GOT3 (cell line): Measurements from ENCODE around the gene UBAC2.
"Not testable (repeated sequence)": the region's sequence is repeated elsewhere in the genome, so short reads cannot be mapped to it uniquely, and the experiment has no call there.

Experiments
- DNase-seq: peaks from one replicate; lab custom pipeline; 2025; ENCODE audit warnings: mixed read lengths; lab: John Stamatoyannopoulos, UW

Gene UBAC2

DNA sequence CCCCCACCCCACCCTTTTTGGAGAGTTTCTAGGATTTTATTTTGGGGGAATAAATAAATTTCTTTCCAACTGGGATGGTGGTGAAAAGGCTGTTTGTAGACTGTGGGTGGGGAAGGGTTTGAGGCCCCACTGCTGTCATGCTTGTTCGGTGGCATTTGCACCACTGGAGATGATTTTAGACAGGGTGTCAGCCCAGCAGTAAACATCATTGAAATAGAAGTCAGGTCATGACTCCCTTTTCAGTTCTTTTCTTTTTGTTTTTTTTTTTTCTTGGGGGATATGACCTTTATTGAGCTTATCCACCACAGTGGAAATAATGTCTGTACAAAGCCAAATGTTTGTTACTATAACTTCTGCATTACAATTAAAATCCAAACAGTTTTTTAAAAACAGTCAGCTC, 14.1 kb downstream of the UBAC2 start:
- no peak for DNase-seq

GRCh38 chr13:99215184-99215830, 14.7 kb downstream of the UBAC2 start:
- DNase-seq, result no peak

GRCh38 chr13:99217461-99218110, 16.9 kb downstream of the UBAC2 start:
- no peak for DNase-seq

- DNase-seq, result no peak
These were observed 17.5 kb downstream of the UBAC2 start for GRCh38 chr13:99218126-99218525.

GRCh38 chr13:99218545-99218944, 17.9 kb downstream of the UBAC2 start:
- no peak for DNase-seq

GRCh38 chr13:99218969-99219368, 18.3 kb downstream of the UBAC2 start:
- DNase-seq, result no peak

GRCh38 chr13:99220199-99220935, 19.7 kb downstream of the UBAC2 start:
- DNase-seq, result no peak

- no peak for DNase-seq
These were observed 21.0 kb downstream of the UBAC2 start for GRCh38 chr13:99221567-99222239.

GRCh38 chr13:99223587-99223986, 22.9 kb downstream of the UBAC2 start:
- DNase-seq, result no peak

- DNase-seq, result no peak
These were observed 23.4 kb downstream of the UBAC2 start for GRCh38 chr13:99224021-99224420.

DNA sequence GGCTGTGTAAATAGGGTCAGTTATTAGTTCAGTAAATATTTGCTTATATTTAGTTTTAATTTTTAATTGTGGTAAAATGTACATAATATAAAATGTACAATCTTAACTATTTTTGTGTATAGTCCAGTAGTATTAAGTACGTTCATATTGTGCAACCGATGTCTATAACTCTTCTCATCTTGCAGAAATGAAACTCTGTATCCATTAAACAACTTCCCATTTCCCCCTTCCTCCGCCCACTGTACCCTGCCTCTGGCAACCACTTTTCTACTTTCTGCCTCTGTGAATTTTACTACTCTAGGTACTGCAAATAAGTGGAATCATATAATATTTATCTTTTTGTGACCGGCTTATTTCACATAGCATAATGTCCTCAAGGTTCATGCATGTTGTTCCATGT, 24.4 kb downstream of the UBAC2 start:
- no peak for DNase-seq

- no peak for DNase-seq
These were observed 25.9 kb downstream of the UBAC2 start for GRCh38 chr13:99226513-99226912.

GRCh38 chr13:99227331-99227900, 26.8 kb downstream of the UBAC2 start:
- no peak for DNase-seq

GRCh38 chr13:99227909-99228688, 27.4 kb downstream of the UBAC2 start:
- no peak for DNase-seq

- no peak for DNase-seq
These were observed 28.4 kb downstream of the UBAC2 start for GRCh38 chr13:99228737-99229691.

DNA sequence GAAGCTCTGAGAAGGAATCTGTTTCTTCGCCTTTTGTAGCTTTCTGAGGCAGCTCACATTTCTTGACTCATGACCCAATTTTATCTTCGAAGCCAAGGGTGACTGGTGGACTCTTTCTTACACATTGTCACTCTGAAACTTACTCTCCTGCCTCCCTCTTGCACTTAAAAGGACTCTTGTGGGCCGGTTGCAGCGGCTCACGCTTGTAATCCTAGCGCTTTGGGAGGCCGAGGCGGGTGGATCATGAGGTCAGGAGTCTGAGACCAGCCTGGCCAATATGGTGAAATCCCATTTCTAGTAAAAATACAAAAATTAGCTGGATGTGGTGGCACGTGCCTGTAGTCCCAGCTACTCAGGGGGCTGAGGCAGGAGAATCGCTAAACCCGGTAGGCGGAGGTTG, 29.9 kb downstream of the UBAC2 start:
- not testable (repeated sequence) for DNase-seq

GRCh38 chr13:99230991-99231390, 30.3 kb downstream of the UBAC2 start:
- DNase-seq, result no peak

DNA sequence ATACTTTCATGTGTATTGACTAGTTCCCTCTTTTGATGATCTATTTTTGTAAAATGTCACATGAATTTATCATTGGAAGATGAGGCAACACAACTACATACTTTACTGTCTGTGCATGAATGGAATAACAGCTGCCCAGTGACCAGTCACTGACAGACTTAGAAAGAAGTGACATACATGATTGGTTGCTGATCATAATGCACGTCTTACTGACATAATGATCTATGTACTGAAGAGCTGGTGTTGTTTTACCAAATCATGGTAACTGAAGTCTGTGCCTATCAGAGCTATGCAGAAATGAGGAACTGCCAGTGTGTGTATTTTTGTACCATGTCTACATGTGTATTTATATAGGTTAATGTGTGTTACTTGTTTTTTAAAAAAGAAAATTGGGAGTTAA, 31.1 kb downstream of the UBAC2 start:
- DNase-seq, result no peak

DNA sequence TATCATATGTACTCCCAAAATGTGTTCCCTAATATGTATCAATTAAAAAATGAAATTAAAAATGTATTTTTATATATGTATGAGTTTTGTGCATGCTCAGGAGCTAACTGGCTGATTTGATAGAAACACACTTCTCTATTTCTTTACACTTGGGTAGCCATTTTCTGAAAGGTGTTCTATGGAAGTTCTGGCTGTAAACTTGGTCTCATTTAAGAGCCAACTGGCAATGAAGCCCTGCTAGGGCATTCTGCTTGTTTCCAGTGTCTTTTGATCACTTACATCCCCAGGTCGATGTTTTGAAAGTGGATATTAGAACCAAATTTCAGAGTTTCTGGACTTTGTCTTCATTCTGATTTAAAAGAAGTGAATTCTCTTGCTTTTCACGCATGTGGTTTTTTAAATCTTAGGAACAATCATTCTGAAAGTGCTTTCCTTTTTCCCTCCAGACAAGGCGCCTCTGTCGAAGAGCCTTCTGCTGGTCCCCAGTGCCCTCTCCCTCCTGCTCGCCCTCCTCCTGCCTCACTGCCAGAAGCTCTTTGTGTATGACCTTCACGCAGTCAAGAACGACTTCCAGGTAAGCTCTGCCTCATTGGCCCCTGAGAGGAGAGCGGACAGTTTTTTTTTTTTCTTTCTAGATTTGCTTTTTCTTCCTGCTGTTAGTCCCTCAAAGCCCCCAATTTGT, 37.5 kb downstream of the UBAC2 start:
- DNase-seq, result no peak

- DNase-seq, result no peak
These were observed 45.4 kb downstream of the UBAC2 start for GRCh38 chr13:99246100-99246499.
